Osteocyte (in vitro differentiated cells): ENCODE measurements around the gene STIMATE. TPM values are rescaled to one million over a fixed set of nuclear protein-coding genes. Genes with fewer than 3 reads are reported as not detected.

ENCODE experiments used
- DNase-seq: peaks from one replicate; pipeline ENCODE4 v3.0.0; 2021; ENCODE audit warnings: mixed read lengths; ENCODE audit not compliant: unreplicated experiment; ENCODE audit errors: extremely low spot score
- H3K27ac Mint-ChIP-seq: one replicate; pipeline ENCODE4 v1.8.0; 2021; ENCODE audit warnings: mild to moderate bottlenecking, mixed read lengths; ENCODE audit not compliant: unreplicated experiment
- H3K27me3 Mint-ChIP-seq: one replicate; pipeline ENCODE4 v1.8.0; 2021; ENCODE audit warnings: mixed read lengths; ENCODE audit not compliant: unreplicated experiment
- H3K36me3 Mint-ChIP-seq: one replicate; pipeline ENCODE4 v1.8.0; 2021; ENCODE audit warnings: mixed read lengths; ENCODE audit not compliant: unreplicated experiment
- H3K4me1 Mint-ChIP-seq: one replicate; pipeline ENCODE4 v1.8.0; 2021; ENCODE audit warnings: mixed read lengths; ENCODE audit not compliant: unreplicated experiment
- H3K4me3 Mint-ChIP-seq: one replicate; pipeline ENCODE4 v1.8.0; 2021; ENCODE audit warnings: mild to moderate bottlenecking, moderate library complexity, mixed read lengths; ENCODE audit not compliant: unreplicated experiment
- H3K9me3 Mint-ChIP-seq: one replicate; pipeline ENCODE4 v1.8.0; 2021; ENCODE audit warnings: mixed read lengths; ENCODE audit not compliant: unreplicated experiment
- total RNA-seq: library from RNA; stranded (reverse); gene quantifications from 2 replicates; pipeline ENCODE4 v1.2.1, GENCODE V29; 2021
- TF ChIP-seq, protein P1 (sequence below): fragments of 200-600 bp; sonication (generic); IDR thresholded peaks from 2 replicates; pipeline ENCODE4 v1.5.0; 2021; ENCODE audit warnings: antibody characterized with exemption, mild to moderate bottlenecking, moderate library complexity

STIMATE gene
- total RNA-seq, 1 donor from 2014 or later = 25.3 TPM

DNA sequence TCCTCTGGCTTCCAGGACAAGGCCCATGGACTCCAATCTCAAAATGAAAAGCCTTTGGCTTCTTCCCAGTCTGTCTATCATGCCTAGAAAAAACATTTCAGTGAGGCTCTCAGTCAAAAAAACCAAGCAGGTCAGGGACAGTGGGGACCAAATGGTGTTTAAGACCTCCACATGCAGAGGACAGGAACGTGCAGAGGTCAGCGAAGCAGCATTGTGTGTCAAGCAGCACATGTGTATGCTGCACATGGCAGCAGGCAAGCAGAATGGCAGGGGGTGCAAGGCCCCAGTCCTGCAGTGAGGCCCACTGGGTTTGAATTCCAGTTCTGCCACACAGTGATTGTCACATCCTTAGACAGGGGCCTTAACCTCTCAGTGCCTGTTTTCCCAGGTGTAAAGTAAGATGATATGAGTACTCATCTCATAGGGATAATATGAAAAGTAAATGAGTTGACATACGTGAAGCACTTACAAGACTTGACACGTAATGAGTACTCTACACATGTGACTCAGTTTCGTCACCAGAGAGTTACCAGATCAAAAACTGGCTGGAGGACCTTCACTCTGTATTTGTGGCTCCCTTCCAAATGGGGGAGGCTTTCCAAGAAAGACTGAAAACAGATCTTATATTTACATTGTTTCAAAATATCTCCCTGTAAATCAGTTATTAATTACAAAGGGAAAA, 11.2 kb downstream of the STIMATE start:
- H3K4me1 Mint-ChIP-seq = peaks cover 4% of the 10 kb centered on the region
- H3K27me3 Mint-ChIP-seq = no peaks in the 10 kb centered on the region
- H3K4me3 Mint-ChIP-seq = no peak overlapping the region
- peaks cover 11% of the 10 kb centered on the region for H3K36me3 Mint-ChIP-seq
- TF ChIP-seq, protein P1, sequence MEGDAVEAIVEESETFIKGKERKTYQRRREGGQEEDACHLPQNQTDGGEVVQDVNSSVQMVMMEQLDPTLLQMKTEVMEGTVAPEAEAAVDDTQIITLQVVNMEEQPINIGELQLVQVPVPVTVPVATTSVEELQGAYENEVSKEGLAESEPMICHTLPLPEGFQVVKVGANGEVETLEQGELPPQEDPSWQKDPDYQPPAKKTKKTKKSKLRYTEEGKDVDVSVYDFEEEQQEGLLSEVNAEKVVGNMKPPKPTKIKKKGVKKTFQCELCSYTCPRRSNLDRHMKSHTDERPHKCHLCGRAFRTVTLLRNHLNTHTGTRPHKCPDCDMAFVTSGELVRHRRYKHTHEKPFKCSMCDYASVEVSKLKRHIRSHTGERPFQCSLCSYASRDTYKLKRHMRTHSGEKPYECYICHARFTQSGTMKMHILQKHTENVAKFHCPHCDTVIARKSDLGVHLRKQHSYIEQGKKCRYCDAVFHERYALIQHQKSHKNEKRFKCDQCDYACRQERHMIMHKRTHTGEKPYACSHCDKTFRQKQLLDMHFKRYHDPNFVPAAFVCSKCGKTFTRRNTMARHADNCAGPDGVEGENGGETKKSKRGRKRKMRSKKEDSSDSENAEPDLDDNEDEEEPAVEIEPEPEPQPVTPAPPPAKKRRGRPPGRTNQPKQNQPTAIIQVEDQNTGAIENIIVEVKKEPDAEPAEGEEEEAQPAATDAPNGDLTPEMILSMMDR = no peak
- no peak overlapping the region for H3K27ac Mint-ChIP-seq
- H3K9me3 Mint-ChIP-seq = peaks cover 10% of the 10 kb centered on the region
- DNase-seq = no peak

DNA sequence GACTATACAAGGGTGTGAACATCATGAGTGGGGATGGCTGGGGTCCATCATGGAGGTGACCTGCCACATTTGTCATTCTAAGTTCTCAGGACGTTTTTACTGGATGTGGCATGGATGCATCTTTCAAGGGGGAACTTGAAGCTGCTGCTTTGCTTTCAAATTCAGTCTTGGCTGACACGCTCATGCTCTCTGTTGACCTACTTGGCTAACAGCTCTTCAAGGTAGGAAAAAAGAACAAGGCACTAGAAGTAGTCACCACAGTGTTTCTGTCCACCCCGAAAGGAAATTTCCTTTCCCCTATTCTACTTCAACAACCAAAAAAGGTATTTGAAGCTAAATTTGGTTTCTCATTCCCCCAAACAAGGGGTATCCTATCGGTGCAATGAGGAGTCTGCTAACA, 15.0 kb downstream of the STIMATE start:
- no peak overlapping the region for H3K27ac Mint-ChIP-seq
- H3K4me3 Mint-ChIP-seq = no peak overlapping the region
- peaks cover 10% of the 10 kb centered on the region for H3K9me3 Mint-ChIP-seq
- DNase-seq = no peak
- no peaks in the 10 kb centered on the region for H3K4me1 Mint-ChIP-seq
- no peaks in the 10 kb centered on the region for H3K27me3 Mint-ChIP-seq
- TF ChIP-seq, protein P1 = no peak
- H3K36me3 Mint-ChIP-seq = peaks cover 13% of the 10 kb centered on the region

DNA sequence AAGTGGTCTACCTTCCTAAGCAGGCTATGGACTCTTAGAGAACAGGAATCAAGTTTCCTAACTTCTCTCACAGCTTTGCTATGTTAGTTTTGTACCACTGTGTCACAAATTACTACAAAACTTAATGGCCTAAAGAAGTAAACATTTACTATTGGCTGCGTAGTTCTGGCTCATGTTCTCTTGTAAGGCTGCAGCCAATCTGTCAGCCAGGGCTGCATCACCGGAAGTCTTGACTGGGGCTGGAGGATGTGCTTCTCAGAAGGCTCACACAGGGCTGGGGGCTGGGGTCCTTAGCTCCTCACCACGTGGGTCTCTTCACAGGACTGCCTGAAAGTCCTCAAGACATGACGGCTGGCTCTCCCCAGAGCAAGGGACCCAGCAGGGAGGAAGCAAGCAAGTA, 15.5 kb downstream of the STIMATE start:
- Mint-ChIP-seq H3K4me1 (no peaks in the 10 kb centered on the region), H3K9me3 (peaks cover 10% of the 10 kb centered on the region), H3K27ac (no peak overlapping the region), H3K4me3 (no peak overlapping the region), H3K27me3 (no peaks in the 10 kb centered on the region), H3K36me3 (peaks cover 13% of the 10 kb centered on the region)
- DNase-seq = no peak
- TF ChIP-seq, protein P1 = no peak

DNA sequence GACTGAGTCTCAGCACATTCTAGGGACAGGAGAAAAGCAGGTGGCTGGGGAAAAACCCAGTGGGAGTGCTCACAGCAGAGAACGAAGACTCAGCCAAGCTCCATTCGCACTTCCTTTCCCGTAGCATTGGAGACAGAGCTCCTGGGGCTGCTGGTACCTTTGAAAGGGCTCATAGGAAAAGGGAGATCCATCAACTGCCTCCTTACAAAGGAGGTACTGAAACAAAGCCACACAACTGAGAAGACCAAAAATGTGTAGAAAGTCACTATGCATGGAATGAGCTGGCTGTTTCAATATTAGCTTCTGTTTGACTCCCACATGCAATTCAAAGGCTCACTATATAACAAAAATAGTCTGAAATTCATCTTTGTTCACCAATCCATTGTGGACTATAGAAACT, 16.9 kb downstream of the STIMATE start:
- Mint-ChIP-seq H3K27me3 (no peaks in the 10 kb centered on the region), H3K4me1 (no peaks in the 10 kb centered on the region), H3K27ac (no peak overlapping the region), H3K4me3 (no peak overlapping the region), H3K9me3 (peaks cover 10% of the 10 kb centered on the region), H3K36me3 (peaks cover 10% of the 10 kb centered on the region)
- DNase-seq = no peak
- TF ChIP-seq, protein P1 = no peak

DNA sequence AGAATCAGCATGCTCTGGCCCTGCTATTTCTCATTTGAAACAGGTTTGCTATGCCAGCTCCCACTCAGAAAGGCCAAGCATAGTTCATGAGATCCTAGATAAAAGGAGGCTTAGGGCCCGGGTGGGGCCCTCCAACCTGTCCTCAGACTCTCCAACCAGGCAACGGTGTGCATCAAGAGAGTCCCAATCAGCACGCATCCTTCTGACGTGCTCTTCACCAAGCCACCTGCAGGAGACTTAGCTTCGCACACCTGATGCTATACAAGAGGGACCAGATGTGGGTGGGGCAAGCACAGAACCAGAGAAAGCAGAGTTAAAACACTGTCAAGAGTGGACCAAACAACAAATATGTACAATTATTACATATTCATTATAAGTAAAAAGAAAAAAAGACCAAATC, 17.3 kb downstream of the STIMATE start:
- Mint-ChIP-seq H3K4me1 (peaks cover 2% of the 10 kb centered on the region), H3K27ac (no peak overlapping the region), H3K9me3 (peaks cover 6% of the 10 kb centered on the region), H3K36me3 (peaks cover 6% of the 10 kb centered on the region), H3K4me3 (no peak overlapping the region), H3K27me3 (no peaks in the 10 kb centered on the region)
- TF ChIP-seq, protein P1 = no peak
- DNase-seq = no peak
